Endothelial cell of umbilical vein (primary cell): Measurements from ENCODE around the gene PDE7B.

ENCODE experiments used
- CTCF ChIP-seq, 2 donors: IDR thresholded peaks; 1 replicate in 1 of 2; 2 replicates in 1 of 2; pipeline ENCODE4 v1.5.1; 2011; ENCODE audit warnings: low read length in 2 of 2, mild to moderate bottlenecking in 2 of 2, moderate library complexity in 2 of 2, control low read depth in 1 of 2, inconsistent platforms in 1 of 2, low read depth in 1 of 2; ENCODE audit not compliant: insufficient read depth in 1 of 2; ENCODE audit errors: extremely low read depth in 1 of 2
- EZH2 ChIP-seq: IDR thresholded peaks from 2 replicates; pipeline ENCODE4 v1.6.1; 2012; ENCODE audit warnings: borderline replicate concordance, low read depth, mild to moderate bottlenecking, moderate library complexity, low read length, inconsistent platforms; ENCODE audit not compliant: severe bottlenecking
- POLR2AphosphoS5 ChIP-seq: IDR thresholded peaks from 2 replicates; pipeline ENCODE4 v1.6.1; 2012; ENCODE audit warnings: low read depth, mild to moderate bottlenecking, control low read depth, low read length, moderate library complexity; ENCODE audit not compliant: insufficient read depth

DNA sequence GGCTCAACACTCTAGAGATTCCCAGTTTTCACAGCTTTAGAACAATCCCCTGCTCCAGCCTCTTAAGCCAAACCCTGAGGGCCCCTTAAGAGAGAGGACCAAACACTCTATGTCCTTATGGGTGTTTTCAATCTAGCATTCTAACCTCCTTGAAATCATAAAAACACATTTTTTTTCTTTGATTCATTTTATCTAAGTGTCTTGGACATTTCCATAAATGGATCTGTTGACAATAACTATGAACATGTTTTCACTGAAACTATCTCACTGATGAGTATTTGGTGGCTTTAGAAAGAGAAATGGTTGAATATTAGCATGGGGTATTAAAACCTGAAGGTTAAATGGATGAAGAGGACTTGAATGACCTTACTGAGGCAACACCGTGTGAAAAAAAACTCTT, 27.6 kb upstream of the PDE7B start:
- TF ChIP-seq POLR2AphosphoS5, result no peak
- no peak for TF ChIP-seq CTCF (IDR thresholded peaks at IDR 0.05; ENCODE audit: extremely low read depth in 1 of 2, insufficient read depth in 1 of 2, low read depth in 1 of 2, low read length in 2 of 2)
- TF ChIP-seq EZH2, result no peak
